Sigmoid colon (tissue), 4 donors: Measurements from ENCODE around the gene DIP2C.

Source experiments
- EP300 ChIP-seq, 4 donors: sonication (generic); formaldehyde crosslinking; IDR thresholded peaks; one replicate each; pipeline ENCODE4 v1.6.1; 2017; ENCODE audit warnings: antibody characterized with exemption in 4 of 4
- POLR2AphosphoS5 ChIP-seq, 4 donors: sonication (generic); formaldehyde crosslinking; IDR thresholded peaks; one replicate each; pipeline ENCODE4 v1.6.1; 2017; ENCODE audit warnings: antibody characterized with exemption in 4 of 4
- TF ChIP-seq, protein P1 (sequence below), 4 experiments: fragments of 450-650 bp in 3 of 4; fragments of 200-600 bp in 1 of 4; IDR thresholded peaks; one replicate each; pipeline ENCODE4 v1.5.1; 2016 to 2019; ENCODE audit warnings: antibody characterized with exemption in 4 of 4, mild to moderate bottlenecking in 3 of 4, moderate library complexity in 2 of 4

- TF ChIP-seq POLR2AphosphoS5 (IDR thresholded peaks at IDR 0.05) (no peak), EP300 (IDR thresholded peaks at IDR 0.05) (no peak)
- TF ChIP-seq, protein P1, sequence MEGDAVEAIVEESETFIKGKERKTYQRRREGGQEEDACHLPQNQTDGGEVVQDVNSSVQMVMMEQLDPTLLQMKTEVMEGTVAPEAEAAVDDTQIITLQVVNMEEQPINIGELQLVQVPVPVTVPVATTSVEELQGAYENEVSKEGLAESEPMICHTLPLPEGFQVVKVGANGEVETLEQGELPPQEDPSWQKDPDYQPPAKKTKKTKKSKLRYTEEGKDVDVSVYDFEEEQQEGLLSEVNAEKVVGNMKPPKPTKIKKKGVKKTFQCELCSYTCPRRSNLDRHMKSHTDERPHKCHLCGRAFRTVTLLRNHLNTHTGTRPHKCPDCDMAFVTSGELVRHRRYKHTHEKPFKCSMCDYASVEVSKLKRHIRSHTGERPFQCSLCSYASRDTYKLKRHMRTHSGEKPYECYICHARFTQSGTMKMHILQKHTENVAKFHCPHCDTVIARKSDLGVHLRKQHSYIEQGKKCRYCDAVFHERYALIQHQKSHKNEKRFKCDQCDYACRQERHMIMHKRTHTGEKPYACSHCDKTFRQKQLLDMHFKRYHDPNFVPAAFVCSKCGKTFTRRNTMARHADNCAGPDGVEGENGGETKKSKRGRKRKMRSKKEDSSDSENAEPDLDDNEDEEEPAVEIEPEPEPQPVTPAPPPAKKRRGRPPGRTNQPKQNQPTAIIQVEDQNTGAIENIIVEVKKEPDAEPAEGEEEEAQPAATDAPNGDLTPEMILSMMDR (IDR thresholded peaks at IDR 0.05): no peak
Observed at GRCh38 chr10:624312-624604, 65.2 kb downstream of the DIP2C start.
